ENCODE results near the gene H2BK1. TPM values are rescaled to one million over a fixed set of nuclear protein-coding genes. Genes with fewer than 3 reads are reported as not detected.

The H2BK1 gene
- total RNA-seq, 1 experiment from 2014 or later, result not detected

- intact Hi-C loops (cut with micrococcal nuclease; ENCODE audit: unreplicated experiment) (no loop called here), in situ Hi-C loops (cut with HindIII; ENCODE audit: low pct_unique_long_range_greater_than_20kb, low sequenced_read_pairs) (no loop called here)
- BruUV-seq (replicated peaks), result no TSS peak
- Histone ChIP-seq H3K9me3 (ENCODE audit: control insufficient read depth, insufficient read depth, low read depth, low read length) (no peaks in the 10 kb centered on the region), H3K27me3 (ENCODE audit: control insufficient read depth, insufficient read depth, low read length) (peaks cover 5% of the 10 kb centered on the region), H3K4me1 (ENCODE audit: control insufficient read depth, insufficient read depth, low read length) (no peaks in the 10 kb centered on the region), H3K36me3 (ENCODE audit: control insufficient read depth, insufficient read depth, low read length) (no peaks in the 10 kb centered on the region), H3K27ac (ENCODE audit: low read length) (no peak overlapping the region), H3K4me3 (ENCODE audit: low read depth in 2 of 2, low read length in 2 of 2) (no peak overlapping the region)
- TF ChIP-seq CTCF (IDR thresholded peaks at IDR 0.05) (no peak), TCF7L2 (IDR thresholded peaks at IDR 0.05; ENCODE audit: low read depth, low read length) (no peak), SIN3A (IDR thresholded peaks at IDR 0.05; ENCODE audit: borderline replicate concordance, insufficient read depth, low read depth, low read length) (no peak), REST (IDR thresholded peaks at IDR 0.05; ENCODE audit: insufficient read depth in 1 of 2, low read depth in 2 of 2, low read length in 1 of 2) (no peak), POLR2AphosphoS5 (IDR thresholded peaks at IDR 0.05; ENCODE audit: low read depth, low read length) (no peak)
- ChIA-PET CTCF (no interaction called here), POLR2A (no interaction called here)
- no peak for DNase-seq (ENCODE audit: low read depth, low spot score)
- no peak for ATAC-seq
Observed at GRCh38 chr7:151192002-151192539, 18.2 kb downstream of the H2BK1 start.

DNA sequence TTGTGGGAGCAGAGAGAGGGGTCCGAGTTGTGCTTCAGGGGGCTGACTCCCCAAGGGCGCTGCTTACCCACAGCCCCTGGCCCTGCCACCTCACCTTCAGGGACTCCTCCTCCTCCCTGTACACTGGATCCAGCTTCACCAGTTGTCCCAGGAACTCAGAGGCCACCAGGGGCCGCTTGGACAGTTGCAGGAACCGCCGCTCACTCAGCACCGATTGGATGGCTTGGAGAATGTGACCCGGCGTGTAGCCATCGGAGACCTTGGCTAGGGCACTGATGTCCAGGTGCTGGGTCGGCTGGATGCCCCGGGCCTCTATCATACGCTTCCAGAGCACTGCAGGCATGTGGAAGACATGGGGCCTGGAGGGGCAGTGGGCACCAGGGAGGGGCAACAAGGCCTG is 18.7 kb downstream of the H2BK1 start:
- Histone ChIP-seq H3K36me3 (ENCODE audit: control insufficient read depth, insufficient read depth, low read length) (no peaks in the 10 kb centered on the region), H3K4me1 (ENCODE audit: control insufficient read depth, insufficient read depth, low read length) (no peaks in the 10 kb centered on the region), H3K27me3 (ENCODE audit: control insufficient read depth, insufficient read depth, low read length) (peaks cover 5% of the 10 kb centered on the region), H3K4me3 (ENCODE audit: low read depth in 2 of 2, low read length in 2 of 2) (no peak overlapping the region), H3K27ac (ENCODE audit: low read length) (no peak overlapping the region), H3K9me3 (ENCODE audit: control insufficient read depth, insufficient read depth, low read depth, low read length) (no peaks in the 10 kb centered on the region)
- ChIA-PET CTCF (no interaction called here), POLR2A (no interaction called here)
- ATAC-seq (no peak), DNase-seq (ENCODE audit: low read depth, low spot score) (no peak)
- intact Hi-C loops (cut with micrococcal nuclease; ENCODE audit: unreplicated experiment), result no loop called here
- no peak for TF ChIP-seq SIN3A (IDR thresholded peaks at IDR 0.05; ENCODE audit: borderline replicate concordance, insufficient read depth, low read depth, low read length)
- in situ Hi-C loops (cut with HindIII; ENCODE audit: low pct_unique_long_range_greater_than_20kb, low sequenced_read_pairs), result no loop called here
- BruUV-seq (replicated peaks), result no TSS peak

DNA sequence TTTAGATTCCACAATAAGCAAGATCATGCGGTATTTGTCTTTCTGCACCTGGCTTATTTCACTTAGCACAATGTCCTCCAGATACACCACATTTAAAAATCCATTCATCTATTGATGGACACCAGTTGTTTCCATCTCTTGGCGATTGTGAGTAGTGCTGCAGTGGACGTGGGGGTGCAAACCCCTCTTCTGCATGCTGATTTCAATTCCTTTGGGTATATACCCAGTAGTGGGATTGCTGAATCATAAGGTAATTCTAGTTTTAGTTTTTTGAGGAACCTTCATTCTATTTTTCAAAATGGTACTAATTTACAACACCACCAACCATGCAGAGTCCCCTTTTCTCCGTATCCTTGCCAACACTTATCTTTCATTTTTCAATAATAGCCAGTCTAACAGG is 21.2 kb downstream of the H2BK1 start:
- POLR2A ChIA-PET, result no interaction called here
- no peaks in the 10 kb centered on the region for H3K4me1 ChIP-seq (ENCODE audit: control insufficient read depth, insufficient read depth, low read length)
- CTCF ChIA-PET, result no interaction called here
- DNase-seq (ENCODE audit: low read depth, low spot score) (no peak), ATAC-seq (no peak)
- H3K4me3 ChIP-seq (ENCODE audit: low read depth in 2 of 2, low read length in 2 of 2), result no peak overlapping the region
- H3K36me3 ChIP-seq (ENCODE audit: control insufficient read depth, insufficient read depth, low read length), result no peaks in the 10 kb centered on the region
- no peaks in the 10 kb centered on the region for H3K27me3 ChIP-seq (ENCODE audit: control insufficient read depth, insufficient read depth, low read length)
- no peak overlapping the region for H3K27ac ChIP-seq (ENCODE audit: low read length)
- intact Hi-C loops (cut with micrococcal nuclease; ENCODE audit: unreplicated experiment) (no loop called here), in situ Hi-C loops (cut with HindIII; ENCODE audit: low pct_unique_long_range_greater_than_20kb, low sequenced_read_pairs) (no loop called here)
- BruUV-seq (replicated peaks), result no TSS peak
- no peak for TF ChIP-seq TCF7L2 (IDR thresholded peaks at IDR 0.05; ENCODE audit: low read depth, low read length)
- TF ChIP-seq POLR2AphosphoS5 (IDR thresholded peaks at IDR 0.05; ENCODE audit: low read depth, low read length), result no peak
- TF ChIP-seq CTCF (IDR thresholded peaks at IDR 0.05), result no peak
- TF ChIP-seq REST (IDR thresholded peaks at IDR 0.05; ENCODE audit: insufficient read depth in 1 of 2, low read depth in 2 of 2, low read length in 1 of 2), result no peak
- no peak for TF ChIP-seq SIN3A (IDR thresholded peaks at IDR 0.05; ENCODE audit: borderline replicate concordance, insufficient read depth, low read depth, low read length)
- H3K9me3 ChIP-seq (ENCODE audit: control insufficient read depth, insufficient read depth, low read depth, low read length), result no peaks in the 10 kb centered on the region

Measured in Panc1 (cell line).